Loucy (cell line): ENCODE measurements around the gene DOCK3.

Source experiments
- CTCF ChIP-seq: fragments of 200-600 bp; sonication (generic); conservative IDR thresholded peaks from 2 replicates; pipeline ENCODE4 v1.5.1; 2014; ENCODE audit warnings: mild to moderate bottlenecking, antibody characterized with exemption, low read length
- EZH2phosphoT487 ChIP-seq: fragments of 200-600 bp; IDR thresholded peaks from 2 replicates; pipeline ENCODE4 v1.6.1; 2018; ENCODE audit warnings: antibody characterized with exemption, mild to moderate bottlenecking, moderate library complexity, borderline replicate concordance

- TF ChIP-seq CTCF = no peak
- TF ChIP-seq EZH2phosphoT487 = no peak
These were observed 448.2 kb downstream of the DOCK3 start for GRCh38 chr3:51122944-51123343.
